Measurements from ENCODE around the gene PDRG1.

Gene PDRG1

GRCh38 chr20:31951530-31952453 is at the start of gene PDRG1:
Gene PDRG1 (minus strand): TSS chr20:31952046. CDS start chr20:31951961, 85 bp downstream.
- peak; percentile 69 for DNase-seq (ENCODE audit: extremely low read depth, low read depth)
- H3K4me3 ChIP-seq (replicated peaks; ENCODE audit: low read depth, low read length): peak within 1 kb of the TSS; percentile 98

GRCh38 chr20:31998246-31998645 is 46.4 kb upstream of the PDRG1 start:
- H3K4me3 ChIP-seq (replicated peaks; ENCODE audit: low read depth, low read length): no peak overlapping the region
- no peak for DNase-seq (ENCODE audit: extremely low read depth, low read depth)
- no peak for TF ChIP-seq CTCF (IDR thresholded peaks at IDR 0.05; ENCODE audit: low read depth, low read length, missing control alignments)

More at GRCh38 chr20:31951530-31952453, at the start of gene PDRG1:
- peak; percentile 95 for TF ChIP-seq CTCF (IDR thresholded peaks at IDR 0.05; ENCODE audit: low read depth, low read length, missing control alignments)

GRCh38 chr20:31996996-31997395 is 45.1 kb upstream of the PDRG1 start:
- no peak for TF ChIP-seq CTCF (IDR thresholded peaks at IDR 0.05; ENCODE audit: low read depth, low read length, missing control alignments)
- no peak for DNase-seq (ENCODE audit: extremely low read depth, low read depth)
- no peak overlapping the region for H3K4me3 ChIP-seq (replicated peaks; ENCODE audit: low read depth, low read length)

- DNase-seq (ENCODE audit: extremely low read depth, low read depth): no peak
- no peak for TF ChIP-seq CTCF (IDR thresholded peaks at IDR 0.05; ENCODE audit: low read depth, low read length, missing control alignments)
- no peak overlapping the region for H3K4me3 ChIP-seq (replicated peaks; ENCODE audit: low read depth, low read length)
Measured at GRCh38 chr20:31992086-31992485, 40.2 kb upstream of the PDRG1 start.

GRCh38 chr20:31991339-31991705 is 39.5 kb upstream of the PDRG1 start:
- no peak overlapping the region for H3K4me3 ChIP-seq (replicated peaks; ENCODE audit: low read depth, low read length)
- no peak for DNase-seq (ENCODE audit: extremely low read depth, low read depth)
- TF ChIP-seq CTCF (IDR thresholded peaks at IDR 0.05; ENCODE audit: low read depth, low read length, missing control alignments): no peak

GRCh38 chr20:31990641-31991338 is 38.9 kb upstream of the PDRG1 start:
- H3K4me3 ChIP-seq (replicated peaks; ENCODE audit: low read depth, low read length): no peak overlapping the region
- DNase-seq (ENCODE audit: extremely low read depth, low read depth): no peak
- TF ChIP-seq CTCF (IDR thresholded peaks at IDR 0.05; ENCODE audit: low read depth, low read length, missing control alignments): no peak

Data from HFF-Myc (cell line).